HepG2 (cell line): Measurements from ENCODE around the gene VANGL2.

Experiments used
- ATF2 ChIP-seq: sonication (generic); formaldehyde crosslinking; IDR thresholded peaks from 2 replicates; pipeline ENCODE4 v1.4.0; 2020; ENCODE audit warnings: missing genetic modification reagents
- E2F2 ChIP-seq: sonication (generic); formaldehyde crosslinking; IDR thresholded peaks from 2 replicates; pipeline ENCODE4 v1.4.0; 2020; ENCODE audit warnings: missing genetic modification reagents, borderline replicate concordance
- E2F5 ChIP-seq: sonication (generic); formaldehyde crosslinking; conservative IDR thresholded peaks from 2 replicates; pipeline ENCODE4 v1.4.0; 2020; ENCODE audit warnings: missing genetic modification reagents
- KDM4B ChIP-seq: sonication (generic); formaldehyde crosslinking; IDR thresholded peaks from 2 replicates; pipeline ENCODE4 v1.4.0; 2020; ENCODE audit warnings: missing genetic modification reagents
- KLF12 ChIP-seq: sonication (generic); formaldehyde crosslinking; IDR thresholded peaks from 2 replicates; pipeline ENCODE4 v1.4.0; 2020; ENCODE audit warnings: missing genetic modification reagents, borderline replicate concordance
- MEF2D ChIP-seq: sonication (generic); formaldehyde crosslinking; IDR thresholded peaks from 2 replicates; pipeline ENCODE4 v1.5.1; 2020; ENCODE audit warnings: mild to moderate bottlenecking, missing genetic modification reagents
- NFIC ChIP-seq: IDR thresholded peaks from 2 replicates; pipeline ENCODE4 v1.6.1; 2012; ENCODE audit warnings: mild to moderate bottlenecking, low read length, inconsistent platforms
- RFX5 ChIP-seq: IDR thresholded peaks from 2 replicates; pipeline ENCODE4 v1.6.1; 2011; ENCODE audit warnings: low read depth, low read length, improper control_type of control experiment
- SMARCC2 ChIP-seq: fragments of 450-650 bp; IDR thresholded peaks from 2 replicates; pipeline ENCODE4 v1.6.1; 2017; ENCODE audit warnings: antibody characterized with exemption, mild to moderate bottlenecking
- TBP ChIP-seq: sonication (generic); formaldehyde crosslinking; IDR thresholded peaks from 2 replicates; pipeline ENCODE4 v1.5.0; 2020; ENCODE audit warnings: missing genetic modification reagents
- ZNF414 ChIP-seq: sonication (generic); formaldehyde crosslinking; IDR thresholded peaks from 2 replicates; pipeline ENCODE4 v1.5.0; 2020; ENCODE audit warnings: missing genetic modification reagents

GRCh38 chr1:160460683-160461287, 60.4 kb downstream of the VANGL2 start:
- TF ChIP-seq SMARCC2 (no peak), KDM4B (CRISPR knock-in tag) (no peak), ZNF414 (CRISPR knock-in tag) (no peak), E2F2 (no peak), RFX5 (no peak), MEF2D (CRISPR knock-in tag) (no peak), E2F5 (CRISPR knock-in tag) (no peak), ATF2 (CRISPR knock-in tag) (no peak), TBP (no peak), NFIC (no peak), KLF12 (CRISPR knock-in tag) (no peak)
